Neural cell (in vitro differentiated cells): ENCODE data around the gene PPAT. TPM values are rescaled to one million over a fixed set of nuclear protein-coding genes. Genes with fewer than 3 reads are reported as not detected.
"Not testable (repeated sequence)": the region's sequence is repeated elsewhere in the genome, so short reads cannot be mapped to it uniquely, and the experiment has no call there.

Experiments
- H2AFZ ChIP-seq: fragments of 200-600, 300-800 bp; sonication (generic), shearing (Covaris generic); 2 replicates; pipeline ENCODE4 v1.6.0; 2014; ENCODE audit warnings: low read depth, mild to moderate bottlenecking, antibody characterized with exemption, low read length, moderate library complexity
- H3F3A ChIP-seq: fragments of 200-600 bp; shearing (Covaris generic); 2 replicates; pipeline ENCODE4 v1.6.1; 2016; ENCODE audit warnings: mild to moderate bottlenecking, moderate library complexity, mixed read lengths, antibody characterized with exemption, low read length; ENCODE audit not compliant: insufficient read depth, poor library complexity, severe bottlenecking
- H3K27ac ChIP-seq: fragments of 200-600, 300-800 bp; sonication (generic), shearing (Covaris generic); 2 replicates; pipeline ENCODE4 v1.5.1; 2014; ENCODE audit warnings: mild to moderate bottlenecking, low read length, moderate library complexity
- H3K27me3 ChIP-seq: fragments of 300-800, 200-600 bp; sonication (generic), shearing (Covaris generic); 2 replicates; pipeline ENCODE4 v1.6.0; 2014; ENCODE audit warnings: mild to moderate bottlenecking, low read depth, low read length, moderate library complexity; ENCODE audit not compliant: insufficient read depth
- H3K36me3 ChIP-seq: fragments of 300-800, 200-600 bp; sonication (generic), shearing (Covaris generic); 2 replicates; pipeline ENCODE4 v1.5.1; 2014; ENCODE audit warnings: mild to moderate bottlenecking, antibody characterized with exemption, low read length, moderate library complexity; ENCODE audit not compliant: insufficient read depth
- H3K4me2 ChIP-seq: fragments of 300-800, 200-600 bp; sonication (generic), shearing (Covaris generic); 2 replicates; pipeline ENCODE4 v1.6.0; 2014; ENCODE audit warnings: mild to moderate bottlenecking, low read length
- H3K4me3 ChIP-seq: fragments of 300-800, 200-600 bp; sonication (generic), shearing (Covaris generic); 2 replicates; pipeline ENCODE4 v1.5.1; 2014; ENCODE audit warnings: mild to moderate bottlenecking, low read length, moderate library complexity
- H3K79me2 ChIP-seq: fragments of 200-600 bp; shearing (Covaris generic); replicated peaks from 2 replicates; pipeline ENCODE4 v1.6.0; 2014; ENCODE audit warnings: mild to moderate bottlenecking, low read length, moderate library complexity; ENCODE audit not compliant: insufficient read depth
- H3K9ac ChIP-seq: fragments of 300-800, 200-600 bp; sonication (generic), shearing (Covaris generic); 2 replicates; pipeline ENCODE4 v1.6.1; 2016; ENCODE audit warnings: mild to moderate bottlenecking, low read length, mixed read lengths
- H3K9me2 ChIP-seq: fragments of 200-600 bp; shearing (Covaris generic); 2 replicates; pipeline ENCODE4 v1.6.1; 2016; ENCODE audit warnings: mild to moderate bottlenecking, low read length, mixed read lengths; ENCODE audit not compliant: insufficient read depth
- H3K9me3 ChIP-seq: fragments of 200-600, 300-800 bp; sonication (generic), shearing (Covaris generic); 2 replicates; pipeline ENCODE4 v1.6.1; 2016; ENCODE audit warnings: mild to moderate bottlenecking, mixed run types, low read length, moderate library complexity, mixed read lengths
- H4K20me1 ChIP-seq: fragments of 200-600 bp; shearing (Covaris generic); 2 replicates; pipeline ENCODE4 v1.6.1; 2016; ENCODE audit warnings: mild to moderate bottlenecking, mixed run types; ENCODE audit not compliant: insufficient read depth
- CTCF ChIP-seq: fragments of 450-650 bp; IDR thresholded peaks from 2 replicates; pipeline ENCODE4 v1.5.1; 2014; ENCODE audit warnings: antibody characterized with exemption, mild to moderate bottlenecking, moderate library complexity; ENCODE audit not compliant: poor library complexity, severe bottlenecking
- EP300 ChIP-seq: fragments of 450-650 bp; conservative IDR thresholded peaks from 2 replicates; pipeline ENCODE4 v1.6.1; 2014; ENCODE audit warnings: antibody characterized with exemption, mild to moderate bottlenecking, moderate library complexity; ENCODE audit not compliant: poor library complexity, severe bottlenecking
- MXI1 ChIP-seq: fragments of 450-650 bp; conservative IDR thresholded peaks from 2 replicates; pipeline ENCODE4 v1.6.1; 2014; ENCODE audit warnings: antibody characterized with exemption, mild to moderate bottlenecking; ENCODE audit not compliant: poor library complexity, severe bottlenecking
- POLR2AphosphoS5 ChIP-seq: IDR thresholded peaks from 2 replicates; pipeline ENCODE4 v1.6.1; 2012
- REST ChIP-seq: IDR thresholded peaks from 2 replicates; pipeline ENCODE4 v1.6.1; 2012; ENCODE audit warnings: borderline replicate concordance
- SMC3 ChIP-seq: fragments of 450-650 bp; conservative IDR thresholded peaks from 2 replicates; pipeline ENCODE4 v1.6.1; 2014; ENCODE audit warnings: antibody characterized with exemption, mild to moderate bottlenecking, moderate library complexity; ENCODE audit not compliant: poor library complexity
- TAF1 ChIP-seq: IDR thresholded peaks from 2 replicates; pipeline ENCODE4 v1.6.1; 2012; ENCODE audit warnings: low read depth
- polyA plus RNA-seq: library from polyadenylated mRNA; depleted of rRNA; stranded (reverse); fragments of >200 nt; gene quantifications from 2 replicates; pipeline ENCODE4 v1.2.3, GENCODE V29; 2014

PPAT gene
- polyA plus RNA-seq, 1 donor from 2014 or later = 22.5 TPM

DNA sequence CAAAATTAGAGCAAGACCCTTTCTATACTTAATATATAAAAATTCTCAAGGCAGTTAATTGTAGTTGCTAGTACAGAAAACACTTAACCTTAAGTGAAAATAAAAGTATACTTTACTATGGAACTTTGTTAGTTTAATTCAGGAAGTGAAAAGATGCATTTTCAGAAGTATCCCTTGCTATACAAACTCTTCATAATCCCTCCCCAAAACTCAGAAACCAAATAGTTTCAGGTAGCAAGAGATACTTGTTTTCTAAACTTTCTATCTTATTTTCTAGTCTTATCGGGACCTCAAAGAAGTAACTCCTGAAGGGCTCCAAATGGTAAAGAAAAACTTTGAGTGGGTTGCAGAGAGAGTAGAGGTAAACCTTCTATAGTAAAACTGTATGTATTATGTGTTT, 14.9 kb upstream of the PPAT start:
- Histone ChIP-seq H3K27ac (no peak overlapping the region), H2AFZ (no peak overlapping the region), H3K4me2 (no peak overlapping the region), H3K9me3 (no peaks in the 10 kb centered on the region), H3F3A (no peaks in the 10 kb centered on the region), H3K36me3 (peaks cover 5% of the 10 kb centered on the region), H4K20me1 (no peaks in the 10 kb centered on the region), H3K4me3 (no peak overlapping the region), H3K79me2 (no peaks in the 10 kb centered on the region), H3K27me3 (no peaks in the 10 kb centered on the region), H3K9ac (no peak overlapping the region), H3K9me2 (no peaks in the 10 kb centered on the region)
- TF ChIP-seq EP300 (no peak), TAF1 (no peak), MXI1 (no peak), SMC3 (no peak), REST (no peak)

- H3K36me3 ChIP-seq = not testable (repeated sequence)
These were observed 14.1 kb upstream of the PPAT start for GRCh38 chr4:56449475-56449874.

GRCh38 chr4:56448301-56448700, 12.9 kb upstream of the PPAT start:
- Histone ChIP-seq H3K9me2 (no peaks in the 10 kb centered on the region), H3K9me3 (no peaks in the 10 kb centered on the region), H3K36me3 (peaks cover 5% of the 10 kb centered on the region), H3K27me3 (no peaks in the 10 kb centered on the region), H3K9ac (no peak overlapping the region), H2AFZ (no peak overlapping the region), H4K20me1 (no peaks in the 10 kb centered on the region), H3K4me3 (no peak overlapping the region), H3K79me2 (no peaks in the 10 kb centered on the region), H3K4me2 (no peak overlapping the region), H3F3A (no peaks in the 10 kb centered on the region), H3K27ac (no peak overlapping the region)
- TF ChIP-seq POLR2AphosphoS5 = no peak
- TF ChIP-seq CTCF = no peak
- no peak for TF ChIP-seq EP300

More at GRCh38 chr4:56449475-56449874, 14.1 kb upstream of the PPAT start:
- not testable (repeated sequence) for H2AFZ ChIP-seq, H4K20me1 ChIP-seq, H3F3A ChIP-seq, H3K9ac ChIP-seq, H3K4me2 ChIP-seq, H3K9me3 ChIP-seq, H3K4me3 ChIP-seq, H3K27ac ChIP-seq, H3K27me3 ChIP-seq, H3K79me2 ChIP-seq, H3K9me2 ChIP-seq
